GM23248 (cell line): ENCODE measurements around the gene PAK2.

Experiments
- EZH2 ChIP-seq: fragments of 200-600 bp; sonication (generic); IDR thresholded peaks from 2 replicates; pipeline ENCODE4 v1.6.1; 2018; ENCODE audit warnings: antibody characterized with exemption, mild to moderate bottlenecking; ENCODE audit not compliant: insufficient read depth, poor library complexity, severe bottlenecking
- EZH2phosphoT487 ChIP-seq: fragments of 200-600 bp; sonication (generic); IDR thresholded peaks from 2 replicates; pipeline ENCODE4 v1.6.1; 2018; ENCODE audit warnings: antibody characterized with exemption, moderate library complexity, mild to moderate bottlenecking, low read depth; ENCODE audit not compliant: insufficient read depth

GRCh38 chr3:196800742-196801434 is 61.2 kb downstream of the PAK2 start:
- TF ChIP-seq EZH2 (no peak), EZH2phosphoT487 (no peak)
